ENCODE measurements around the gene FCGBP.

- TF ChIP-seq NFIC (IDR thresholded peaks at IDR 0.05) (no peak), USF1 (IDR thresholded peaks at IDR 0.05) (no peak), TAF1 (IDR thresholded peaks at IDR 0.05; ENCODE audit: low read depth) (no peak), TCF12 (IDR thresholded peaks at IDR 0.05; ENCODE audit: low read depth) (no peak), REST (IDR thresholded peaks at IDR 0.05; ENCODE audit: low read depth) (no peak), EP300 (IDR thresholded peaks at IDR 0.05; ENCODE audit: borderline replicate concordance) (no peak), CREB1 (IDR thresholded peaks at IDR 0.05; ENCODE audit: low read depth) (no peak), YY1 (IDR thresholded peaks at IDR 0.05; ENCODE audit: low read depth) (no peak), EGR1 (IDR thresholded peaks at IDR 0.05) (no peak), CEBPB (IDR thresholded peaks at IDR 0.05) (no peak), MAX (IDR thresholded peaks at IDR 0.05) (no peak)
Measured at GRCh38 chr19:39913682-39914333, 20.6 kb downstream of the FCGBP start.

Data from Ishikawa (cell line).